MG63 (cell line): ENCODE measurements around the gene AP1G1. TPM values are rescaled to one million over a fixed set of nuclear protein-coding genes. Genes with fewer than 3 reads are reported as not detected.
"Not testable (repeated sequence)": the region's sequence is repeated elsewhere in the genome, so short reads cannot be mapped to it uniquely, and the experiment has no call there.

Experiments used
- DNase-seq: peaks from one replicate; pipeline ENCODE4 v3.0.0-alpha.2; 2020
- H3K27me3 ChIP-seq: fragments of 250-450 bp; sonication (Bioruptor Pico); 2 replicates; pipeline ENCODE4 v1.5.1; 2020; ENCODE audit warnings: mild to moderate bottlenecking, moderate library complexity
- H3K36me3 ChIP-seq: fragments of 250-450 bp; sonication (Bioruptor Pico); 2 replicates; pipeline ENCODE4 v1.5.1; 2020; ENCODE audit warnings: mild to moderate bottlenecking, moderate library complexity
- H3K4me3 ChIP-seq: fragments of 250-450 bp; sonication (Bioruptor Pico); 2 replicates; pipeline ENCODE4 v1.5.1; 2020; ENCODE audit warnings: mild to moderate bottlenecking, moderate library complexity
- H3K9me3 ChIP-seq: fragments of 250-450 bp; sonication (Bioruptor Pico); 2 replicates; pipeline ENCODE4 v1.5.1; 2020; ENCODE audit warnings: mild to moderate bottlenecking, moderate library complexity
- total RNA-seq: library from RNA; depleted of rRNA; stranded (reverse); fragments of >200 nt; shearing (Covaris generic); gene quantifications from 2 replicates; pipeline ENCODE4 v1.2.3, GENCODE V29; 2014; ENCODE audit warnings: low replicate concordance; rRNA removed

AP1G1 gene
- total RNA-seq, 1 experiment from 2014 or later, result 20.9 TPM

- Histone ChIP-seq H3K9me3 (no peaks in the 10 kb centered on the region), H3K36me3 (no peaks in the 10 kb centered on the region; the same call in 1 of the 2 replicates), H3K27me3 (no peaks in the 10 kb centered on the region), H3K4me3 (no peak overlapping the region)
- DNase-seq, result no peak
These were observed 110.1 kb downstream of the AP1G1 start for GRCh38 chr16:71698491-71698890.

GRCh38 chr16:71693164-71693563 is 115.5 kb downstream of the AP1G1 start:
- no peak overlapping the region for H3K4me3 ChIP-seq
- peaks cover 5% of the 10 kb centered on the region; the same call in 1 of the 2 replicates for H3K36me3 ChIP-seq
- H3K27me3 ChIP-seq, result no peaks in the 10 kb centered on the region
- H3K9me3 ChIP-seq, result no peaks in the 10 kb centered on the region
- no peak for DNase-seq

- no peaks in the 10 kb centered on the region for H3K9me3 ChIP-seq
- H3K27me3 ChIP-seq, result no peaks in the 10 kb centered on the region
- H3K36me3 ChIP-seq, result peaks cover 8% of the 10 kb centered on the region; the same call in 1 of the 2 replicates
- no peak overlapping the region for H3K4me3 ChIP-seq
- no peak for DNase-seq
These were observed 118.7 kb downstream of the AP1G1 start for GRCh38 chr16:71689901-71690300.

GRCh38 chr16:71687861-71688260 is 120.8 kb downstream of the AP1G1 start:
- no peak for DNase-seq
- Histone ChIP-seq H3K4me3 (no peak overlapping the region), H3K9me3 (no peaks in the 10 kb centered on the region), H3K27me3 (no peaks in the 10 kb centered on the region), H3K36me3 (peaks cover 8% of the 10 kb centered on the region; the same call in 1 of the 2 replicates)

DNA sequence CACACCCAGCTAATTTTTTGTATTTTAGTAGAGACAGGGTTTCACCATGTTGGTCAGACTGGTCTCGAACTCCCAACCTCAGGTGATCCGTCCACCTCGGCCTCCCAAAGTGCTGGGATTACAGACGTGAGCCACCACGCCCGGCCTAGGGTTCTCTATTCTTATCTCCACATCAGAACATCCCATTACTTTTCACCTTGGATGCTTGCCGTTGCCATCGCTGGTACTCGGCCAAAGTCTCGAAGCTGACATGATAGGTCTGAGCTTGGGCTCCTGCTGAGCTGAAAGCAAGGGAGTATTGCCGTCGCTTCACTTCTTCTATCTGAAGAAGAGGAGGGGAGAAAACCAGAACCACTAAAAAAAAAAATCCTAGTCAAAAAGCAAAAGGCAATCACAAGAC is 124.4 kb downstream of the AP1G1 start:
- H3K4me3 ChIP-seq, H3K27me3 ChIP-seq, H3K36me3 ChIP-seq, DNase-seq, H3K9me3 ChIP-seq: not testable (repeated sequence)

DNA sequence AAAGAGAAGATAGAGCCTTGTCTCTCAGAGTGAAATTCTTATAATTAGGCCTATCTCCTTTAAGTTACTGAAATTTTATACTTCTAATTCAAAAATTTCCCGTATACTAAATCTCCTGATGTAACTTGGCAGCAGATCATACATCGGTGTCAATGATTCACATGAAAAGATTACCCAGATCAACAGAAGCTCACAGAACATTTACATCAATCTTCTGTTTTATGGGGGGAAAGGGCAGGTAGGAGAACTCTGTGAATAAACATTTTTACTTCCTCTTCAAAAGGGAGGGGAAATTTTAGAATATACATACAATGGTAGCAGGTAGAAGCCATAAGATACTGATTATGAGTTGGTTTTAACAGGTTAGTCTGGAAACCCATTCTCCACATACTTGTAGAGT is 127.3 kb downstream of the AP1G1 start:
- no peaks in the 10 kb centered on the region for H3K9me3 ChIP-seq
- no peaks in the 10 kb centered on the region for H3K27me3 ChIP-seq
- no peak overlapping the region for H3K4me3 ChIP-seq
- DNase-seq, result no peak
- H3K36me3 ChIP-seq, result peaks cover 8% of the 10 kb centered on the region; the same call in 1 of the 2 replicates

Other genes with a start within 250 kb of the AP1G1 start
- not detected in 2 replicates for gene TAT, start 231.7 kb downstream of the AP1G1 start, total RNA-seq
- not detected in 2 replicates for gene MARVELD3, start 182.7 kb downstream of the AP1G1 start, total RNA-seq
- 3.3 and 4.9 TPM in 2 replicates for gene PHLPP2, start 84.1 kb downstream of the AP1G1 start, total RNA-seq
- gene ATXN1L, start 37.1 kb upstream of the AP1G1 start, total RNA-seq, result 1.2 and 6.5 TPM in 2 replicates
- gene ZNF821, start 75.3 kb upstream of the AP1G1 start, total RNA-seq, result 4.3 and 17.7 TPM in 2 replicates
- 93.5 and 95.1 TPM in 2 replicates for gene IST1, start 86.7 kb upstream of the AP1G1 start, total RNA-seq
- not detected in 2 replicates for gene PKD1L3, start 191.6 kb upstream of the AP1G1 start, total RNA-seq
- gene DHODH, start 199.9 kb upstream of the AP1G1 start, total RNA-seq, result 4.5 and 12.8 TPM in 2 replicates
- gene HP, start 245.7 kb upstream of the AP1G1 start, total RNA-seq, result not detected in 2 replicates